ENCODE data around the gene SHH. TPM values are rescaled to one million over a fixed set of nuclear protein-coding genes. Genes with fewer than 3 reads are reported as not detected.
A peak's percentile ranks its signal among the peaks of the same experiment; 100 is the strongest.

The SHH gene
- total and polyA plus RNA-seq, 2 of the 13 experiments (the other 11 are each of a cell fraction or from before 2014, with no cell fraction given), result 1.9 to 3.4 TPM

DNA sequence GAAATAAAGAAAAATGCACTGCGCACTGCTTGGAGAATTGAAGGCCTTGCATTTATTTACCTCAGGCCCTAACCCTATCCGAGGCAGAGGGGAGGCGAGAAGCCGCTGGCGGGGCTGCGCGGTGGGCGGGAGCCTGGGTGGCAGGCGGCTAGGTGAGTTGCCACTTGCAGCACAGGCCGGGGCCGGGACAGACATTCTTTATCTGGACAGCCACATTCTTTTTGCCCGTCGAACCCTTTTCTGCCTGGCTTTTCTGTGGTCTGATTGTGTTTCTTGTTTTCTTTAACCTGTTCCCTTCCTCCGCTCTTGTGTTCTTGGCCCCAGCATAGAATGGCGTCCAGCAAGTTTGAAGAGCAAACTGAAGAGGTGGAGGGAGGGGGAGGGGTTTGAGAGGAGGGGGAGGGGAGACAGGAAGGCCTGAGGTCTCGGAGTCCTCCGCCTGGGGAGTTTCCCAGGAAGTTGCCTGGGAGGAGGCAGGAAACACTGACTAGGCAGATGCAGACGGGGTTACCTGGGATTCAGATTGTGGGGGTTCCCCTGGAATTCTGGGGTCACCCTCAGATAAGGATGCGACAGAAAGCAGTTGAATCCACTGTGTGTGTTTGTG lies 5.1 kb downstream of the SHH start (continued):
- TF ChIP-seq ZNF644 (CRISPR knock-in tag; IDR thresholded peaks at IDR 0.05; ENCODE audit: low read depth) (no peak), ZNF317 (CRISPR knock-in tag; IDR thresholded peaks at IDR 0.05) (no peak), RFX3 (CRISPR knock-in tag; IDR thresholded peaks at IDR 0.05) (no peak), TCF7L2 (IDR thresholded peaks at IDR 0.05; ENCODE audit: low read depth, low read length) (no peak), YY1 (IDR thresholded peaks at IDR 0.05; ENCODE audit: insufficient read depth, insufficient replicate concordance, low read depth, low read length) (peak; percentile 36), ZNF546 (CRISPR knock-in tag; conservative IDR thresholded peaks at IDR 0.05) (no peak)
- TF ChIP-seq, protein P1, sequence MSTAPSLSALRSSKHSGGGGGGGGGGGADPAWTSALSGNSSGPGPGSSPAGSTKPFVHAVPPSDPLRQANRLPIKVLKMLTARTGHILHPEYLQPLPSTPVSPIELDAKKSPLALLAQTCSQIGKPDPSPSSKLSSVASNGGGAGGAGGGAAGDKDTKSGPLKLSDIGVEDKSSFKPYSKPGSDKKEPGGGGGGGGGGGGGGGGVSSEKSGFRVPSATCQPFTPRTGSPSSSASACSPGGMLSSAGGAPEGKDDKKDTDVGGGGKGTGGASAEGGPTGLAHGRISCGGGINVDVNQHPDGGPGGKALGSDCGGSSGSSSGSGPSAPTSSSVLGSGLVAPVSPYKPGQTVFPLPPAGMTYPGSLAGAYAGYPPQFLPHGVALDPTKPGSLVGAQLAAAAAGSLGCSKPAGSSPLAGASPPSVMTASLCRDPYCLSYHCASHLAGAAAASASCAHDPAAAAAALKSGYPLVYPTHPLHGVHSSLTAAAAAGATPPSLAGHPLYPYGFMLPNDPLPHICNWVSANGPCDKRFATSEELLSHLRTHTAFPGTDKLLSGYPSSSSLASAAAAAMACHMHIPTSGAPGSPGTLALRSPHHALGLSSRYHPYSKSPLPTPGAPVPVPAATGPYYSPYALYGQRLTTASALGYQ (CRISPR knock-in tag; IDR thresholded peaks at IDR 0.05), result no peak
- TF ChIP-seq, protein P2, sequence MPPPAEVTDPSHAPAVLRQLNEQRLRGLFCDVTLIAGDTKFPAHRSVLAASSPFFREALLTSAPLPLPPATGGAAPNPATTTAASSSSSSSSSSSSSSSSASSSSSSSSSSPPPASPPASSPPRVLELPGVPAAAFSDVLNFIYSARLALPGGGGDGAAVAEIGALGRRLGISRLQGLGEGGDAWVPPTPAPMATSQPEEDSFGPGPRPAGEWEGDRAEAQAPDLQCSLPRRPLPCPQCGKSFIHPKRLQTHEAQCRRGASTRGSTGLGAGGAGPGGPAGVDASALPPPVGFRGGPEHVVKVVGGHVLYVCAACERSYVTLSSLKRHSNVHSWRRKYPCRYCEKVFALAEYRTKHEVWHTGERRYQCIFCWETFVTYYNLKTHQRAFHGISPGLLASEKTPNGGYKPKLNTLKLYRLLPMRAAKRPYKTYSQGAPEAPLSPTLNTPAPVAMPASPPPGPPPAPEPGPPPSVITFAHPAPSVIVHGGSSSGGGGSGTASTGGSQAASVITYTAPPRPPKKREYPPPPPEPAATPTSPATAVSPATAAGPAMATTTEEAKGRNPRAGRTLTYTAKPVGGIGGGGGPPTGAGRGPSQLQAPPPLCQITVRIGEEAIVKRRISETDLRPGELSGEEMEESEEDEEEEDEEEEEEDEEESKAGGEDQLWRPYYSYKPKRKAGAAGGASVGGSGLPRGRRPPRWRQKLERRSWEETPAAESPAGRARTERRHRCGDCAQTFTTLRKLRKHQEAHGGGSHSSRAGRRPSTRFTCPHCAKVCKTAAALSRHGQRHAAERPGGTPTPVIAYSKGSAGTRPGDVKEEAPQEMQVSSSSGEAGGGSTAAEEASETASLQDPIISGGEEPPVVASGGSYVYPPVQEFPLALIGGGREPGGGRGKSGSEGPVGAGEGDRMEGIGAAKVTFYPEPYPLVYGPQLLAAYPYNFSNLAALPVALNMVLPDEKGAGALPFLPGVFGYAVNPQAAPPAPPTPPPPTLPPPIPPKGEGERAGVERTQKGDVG (CRISPR knock-in tag; IDR thresholded peaks at IDR 0.05; ENCODE audit: borderline replicate concordance), result no peak
- TF ChIP-seq, protein P3, sequence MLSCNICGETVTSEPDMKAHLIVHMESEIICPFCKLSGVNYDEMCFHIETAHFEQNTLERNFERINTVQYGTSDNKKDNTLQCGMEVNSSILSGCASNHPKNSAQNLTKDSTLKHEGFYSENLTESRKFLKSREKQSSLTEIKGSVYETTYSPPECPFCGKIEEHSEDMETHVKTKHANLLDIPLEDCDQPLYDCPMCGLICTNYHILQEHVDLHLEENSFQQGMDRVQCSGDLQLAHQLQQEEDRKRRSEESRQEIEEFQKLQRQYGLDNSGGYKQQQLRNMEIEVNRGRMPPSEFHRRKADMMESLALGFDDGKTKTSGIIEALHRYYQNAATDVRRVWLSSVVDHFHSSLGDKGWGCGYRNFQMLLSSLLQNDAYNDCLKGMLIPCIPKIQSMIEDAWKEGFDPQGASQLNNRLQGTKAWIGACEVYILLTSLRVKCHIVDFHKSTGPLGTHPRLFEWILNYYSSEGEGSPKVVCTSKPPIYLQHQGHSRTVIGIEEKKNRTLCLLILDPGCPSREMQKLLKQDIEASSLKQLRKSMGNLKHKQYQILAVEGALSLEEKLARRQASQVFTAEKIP (CRISPR knock-in tag; IDR thresholded peaks at IDR 0.05; ENCODE audit: borderline replicate concordance), result no peak

Data from HepG2 (cell line).